HepG2 (cell line): Measurements from ENCODE around the gene COPS7A. TPM values are rescaled to one million over a fixed set of nuclear protein-coding genes. Genes with fewer than 3 reads are reported as not detected.

ENCODE experiments used
- ARNT2 ChIP-seq: sonication (generic); formaldehyde crosslinking; IDR thresholded peaks from 2 replicates; pipeline ENCODE4 v1.8.0; 2022; ENCODE audit warnings: mild to moderate bottlenecking, low read depth, missing genetic modification reagents, moderate library complexity
- BORCS8-MEF2B ChIP-seq: sonication (generic); formaldehyde crosslinking; IDR thresholded peaks from 2 replicates; pipeline ENCODE4 v1.8.0; 2022; ENCODE audit warnings: mild to moderate bottlenecking, missing genetic modification reagents
- CENPBD1 ChIP-seq: sonication (generic); formaldehyde crosslinking; IDR thresholded peaks from 2 replicates; pipeline ENCODE4 v1.8.0; 2022; ENCODE audit warnings: missing genetic modification reagents, low read depth, mild to moderate bottlenecking, borderline replicate concordance
- HNF1A ChIP-seq, 2 experiments: sonication (generic) in 1 of 2; formaldehyde crosslinking in 1 of 2; IDR thresholded peaks; 2 replicates each; pipeline versions ENCODE4 v1.4.0 to v1.6.1; 2016 to 2020; ENCODE audit warnings: borderline replicate concordance in 1 of 2, low read depth in 1 of 2, mild to moderate bottlenecking in 1 of 2, missing genetic modification reagents in 1 of 2
- IRF1 ChIP-seq: sonication (generic); formaldehyde crosslinking; IDR thresholded peaks from 2 replicates; pipeline ENCODE4 v1.4.0; 2020; ENCODE audit warnings: low read depth, mild to moderate bottlenecking, missing genetic modification reagents
- KLF16 ChIP-seq, 2 experiments: sonication (generic) in 1 of 2; formaldehyde crosslinking in 1 of 2; IDR thresholded peaks; 2 replicates each; pipeline versions ENCODE4 v1.6.1 to v1.8.0; 2016 to 2023; ENCODE audit warnings: missing genetic modification reagents in 2 of 2, missing compliant biosample characterization in 1 of 2
- MTA3 ChIP-seq: sonication (generic); formaldehyde crosslinking; IDR thresholded peaks from 2 replicates; pipeline ENCODE4 v1.4.0; 2020; ENCODE audit warnings: missing genetic modification reagents
- NR1H2 ChIP-seq: sonication (generic); formaldehyde crosslinking; IDR thresholded peaks from 2 replicates; pipeline ENCODE4 v1.8.1; 2022; ENCODE audit warnings: low read depth, missing genetic modification reagents, borderline replicate concordance
- REST ChIP-seq, 2 experiments: IDR thresholded peaks; 2 replicates each; pipeline ENCODE4 v1.6.1; 2011 to 2012; ENCODE audit warnings: low read length in 2 of 2, borderline replicate concordance in 1 of 2, low read depth in 1 of 2, mild to moderate bottlenecking in 1 of 2, moderate library complexity in 1 of 2
- SMARCC2 ChIP-seq: fragments of 450-650 bp; IDR thresholded peaks from 2 replicates; pipeline ENCODE4 v1.6.1; 2017; ENCODE audit warnings: antibody characterized with exemption, mild to moderate bottlenecking
- SSRP1 ChIP-seq: IDR thresholded peaks from 2 replicates; pipeline ENCODE4 v1.6.1; 2016; ENCODE audit warnings: control low read depth
- TBX2 ChIP-seq: sonication (generic); formaldehyde crosslinking; IDR thresholded peaks from 2 replicates; pipeline ENCODE4 v1.5.0; 2020; ENCODE audit warnings: missing genetic modification reagents, mild to moderate bottlenecking, borderline replicate concordance
- XBP1 ChIP-seq: sonication (generic); formaldehyde crosslinking; IDR thresholded peaks from 2 replicates; pipeline ENCODE4 v1.5.0; 2020; ENCODE audit warnings: missing genetic modification reagents
- ZNF138 ChIP-seq: sonication (generic); formaldehyde crosslinking; IDR thresholded peaks from 2 replicates; pipeline ENCODE4 v1.5.0; 2020; ENCODE audit warnings: mild to moderate bottlenecking, low read depth, missing genetic modification reagents
- ZNF225 ChIP-seq: sonication (generic); formaldehyde crosslinking; IDR thresholded peaks from 2 replicates; pipeline ENCODE4 v1.4.0; 2020; ENCODE audit warnings: mild to moderate bottlenecking, missing genetic modification reagents
- ZNF501 ChIP-seq: sonication (generic); formaldehyde crosslinking; IDR thresholded peaks from 2 replicates; pipeline ENCODE4 v1.5.1; 2020; ENCODE audit warnings: mild to moderate bottlenecking, moderate library complexity, missing genetic modification reagents
- ZNF619 ChIP-seq: sonication (generic); formaldehyde crosslinking; IDR thresholded peaks from 2 replicates; pipeline ENCODE4 v1.4.0; 2020; ENCODE audit warnings: mild to moderate bottlenecking, missing genetic modification reagents
- ZNF629 ChIP-seq: sonication (generic); formaldehyde crosslinking; conservative IDR thresholded peaks from 2 replicates; pipeline ENCODE4 v1.5.0; 2020; ENCODE audit warnings: missing genetic modification reagents
- ZNF7 ChIP-seq: IDR thresholded peaks from 2 replicates; pipeline ENCODE4 v1.6.1; 2016; ENCODE audit warnings: missing biosample characterization, missing genetic modification reagents
- polyA plus RNA-seq, 8 experiments: library from polyadenylated mRNA; depleted of rRNA in 3 of 8; stranded (reverse) in 7 of 8; unstranded in 1 of 8; fragments of >200 nt; fragmentation: Illumina TruSeq in 4 of 8; extraction: Trizol in 4 of 8; gene quantifications; 2 replicates each; pipeline versions ENCODE4 v1.2.1 to v1.2.3, GENCODE V29; 2011 to 2016; ENCODE audit warnings: low read depth in 4 of 8, missing spikeins in 1 of 8, mixed read lengths in 1 of 8; ENCODE audit not compliant: insufficient read depth in 1 of 8
- total RNA-seq, 5 experiments: library from RNA; depleted of rRNA; stranded (reverse); fragments of >200 nt; fragmentation: Illumina TruSeq; extraction: Trizol; gene quantifications; 2 replicates each; pipeline ENCODE4 v1.2.3, GENCODE V29; 2016; ENCODE audit warnings: low read depth in 1 of 5

Gene COPS7A
- total and polyA plus RNA-seq, 2 of the 13 experiments (the other 11 are each of a cell fraction or from before 2014, with no cell fraction given): 40.0 to 73.6 TPM

GRCh38 chr12:6778574-6779550, 55.0 kb downstream of the COPS7A start (continued):
- TF ChIP-seq CENPBD1 (CRISPR knock-in tag) (no peak), ZNF138 (no peak), SMARCC2 (no peak), HNF1A (IDR thresholded peaks at IDR 0.05; ENCODE audit: low read depth) (0 out of 2 replicates have a peak, but pooled peaks have one; percentile 34), HNF1A (CRISPR knock-in tag; IDR thresholded peaks at IDR 0.05; ENCODE audit: borderline replicate concordance) (no peak), KLF16 (CRISPR knock-in tag; IDR thresholded peaks at IDR 0.05) (peak in 1 of 2 experiments; percentile 87; a peak in 2 of 4 replicates), ZNF619 (CRISPR knock-in tag) (no peak; the same call in 1 of the 2 replicates), REST (IDR thresholded peaks at IDR 0.05; ENCODE audit: borderline replicate concordance in 1 of 2, low read depth in 1 of 2, low read length in 2 of 2) (no peak), ZNF501 (peak; percentile 96), MTA3 (no peak), ZNF629 (CRISPR knock-in tag) (0 out of 2 replicates have a peak, but pooled peaks have one; percentile 24), ZNF225 (no peak), ARNT2 (CRISPR knock-in tag) (peak; percentile 45), TBX2 (CRISPR knock-in tag) (peak; percentile 56; the same call in 1 of the 2 replicates), NR1H2 (no peak), XBP1 (CRISPR knock-in tag) (no peak), ZNF7 (no peak), BORCS8-MEF2B (CRISPR knock-in tag) (no peak; the same call in 1 of the 2 replicates), SSRP1 (CRISPR knock-in tag) (no peak), IRF1 (CRISPR knock-in tag) (no peak)
